Hematopoietic multipotent progenitor cell (in vitro differentiated cells): ENCODE measurements around the gene PLG. TPM values are rescaled to one million over a fixed set of nuclear protein-coding genes. Genes with fewer than 3 reads are reported as not detected.
"Not testable (repeated sequence)": the region's sequence is repeated elsewhere in the genome, so short reads cannot be mapped to it uniquely, and the experiment has no call there.

Source experiments
- DNase-seq, 3 donors: peaks; one replicate each; pipeline ENCODE4 v3.0.0-alpha.2; 2011 to 2015; ENCODE audit warnings: low read depth in 2 of 3, low spot score in 2 of 3
- total RNA-seq: library from RNA; depleted of rRNA; stranded (reverse); fragments of >200 nt; gene quantifications from one replicate; pipeline ENCODE4 v1.2.3, GENCODE V29; 2012

PLG gene
- total RNA-seq, 1 donor = under 0.01 TPM

DNA sequence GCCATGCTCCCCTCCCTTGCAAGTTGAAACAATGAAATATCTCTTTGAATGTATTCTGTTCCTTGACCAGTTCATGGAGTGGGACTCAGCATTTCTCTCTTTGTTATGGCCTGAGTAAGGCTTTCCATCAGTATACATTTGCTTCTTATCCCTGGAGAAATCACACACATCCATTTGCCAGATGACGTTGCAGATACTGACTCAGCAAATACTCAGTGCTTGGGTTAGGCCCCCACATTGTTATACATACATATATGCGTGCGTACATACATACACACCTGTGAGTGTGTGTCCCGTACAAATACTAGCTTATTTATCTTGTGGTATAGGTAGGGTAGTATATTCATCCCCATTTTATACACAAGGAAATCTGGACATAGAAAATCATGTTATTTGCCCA, 72.4 kb downstream of the PLG start:
- DNase-seq = no peak

DNA sequence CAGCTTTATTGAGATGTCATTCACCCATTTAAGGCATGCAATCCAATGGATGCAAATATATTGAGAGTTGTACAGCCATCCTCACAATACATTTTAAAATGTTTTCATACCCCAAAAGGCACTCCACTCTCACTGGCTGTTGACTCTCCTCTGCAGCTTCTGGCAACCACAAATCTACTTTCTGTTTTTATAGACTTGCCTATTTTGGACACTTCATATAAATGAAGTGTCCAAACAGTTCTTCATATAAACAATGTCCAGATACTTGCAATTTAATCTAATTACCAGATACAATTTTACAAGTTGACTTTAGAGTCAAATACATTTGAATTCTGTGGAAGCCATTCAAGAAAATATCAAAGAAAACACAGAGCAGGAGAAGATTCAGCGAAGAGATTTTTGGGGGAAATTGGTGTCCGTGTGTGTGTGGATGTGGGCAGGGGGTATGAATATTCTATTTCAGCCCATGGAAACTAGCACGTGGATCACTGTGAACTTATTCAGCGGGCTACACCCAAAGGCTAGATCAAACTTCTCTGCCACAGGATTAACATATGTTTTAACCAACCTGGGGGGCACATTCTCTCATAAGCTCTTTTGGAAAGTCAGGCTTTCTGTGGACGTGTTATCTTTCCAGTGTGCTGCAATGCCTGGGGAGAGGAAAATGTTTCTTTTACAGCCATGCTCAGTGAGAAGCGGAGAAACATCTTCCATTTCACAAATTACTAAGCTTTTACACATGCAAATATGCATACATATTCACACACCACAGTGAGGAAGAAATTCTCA, 73.9 kb downstream of the PLG start:
- no peak for DNase-seq

DNA sequence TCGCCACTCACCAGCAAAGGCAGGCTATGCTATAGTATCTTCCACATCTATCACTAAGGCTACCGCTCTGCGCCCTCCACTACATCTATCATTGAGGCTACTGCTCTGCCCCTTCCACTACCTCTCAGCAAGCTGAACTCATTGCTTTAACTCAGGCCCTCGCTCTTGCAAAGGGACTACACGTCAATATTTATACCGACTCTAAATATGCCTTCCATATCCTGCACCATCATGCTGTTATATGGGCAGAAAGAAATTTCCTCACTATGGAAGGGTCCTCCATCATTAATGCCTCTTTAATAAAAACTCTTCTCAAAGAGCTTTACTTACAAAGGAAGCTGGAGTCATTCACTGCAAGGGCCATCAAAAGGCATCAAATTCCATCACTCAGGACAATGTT, 77.1 kb downstream of the PLG start:
- DNase-seq = not testable (repeated sequence)

DNA sequence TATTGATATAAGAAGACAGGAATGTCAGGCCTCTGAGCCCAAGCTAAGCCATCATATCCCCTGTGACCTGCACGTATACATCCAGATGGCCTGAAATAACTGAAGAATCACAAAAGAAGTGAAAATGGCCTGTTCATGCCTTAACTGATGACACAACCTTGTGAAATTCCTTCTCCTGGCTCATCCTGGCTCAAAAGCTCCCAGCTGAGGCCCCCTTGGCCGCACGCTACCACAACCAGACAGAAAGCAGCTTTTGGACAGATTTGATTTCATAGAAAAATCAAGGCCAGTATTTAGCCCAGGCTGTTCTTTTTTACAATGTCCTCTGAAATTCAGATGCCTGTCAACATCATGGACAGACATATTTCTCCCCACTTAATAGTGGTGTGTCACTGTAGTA, 78.6 kb downstream of the PLG start:
- DNase-seq = not testable (repeated sequence)

DNA sequence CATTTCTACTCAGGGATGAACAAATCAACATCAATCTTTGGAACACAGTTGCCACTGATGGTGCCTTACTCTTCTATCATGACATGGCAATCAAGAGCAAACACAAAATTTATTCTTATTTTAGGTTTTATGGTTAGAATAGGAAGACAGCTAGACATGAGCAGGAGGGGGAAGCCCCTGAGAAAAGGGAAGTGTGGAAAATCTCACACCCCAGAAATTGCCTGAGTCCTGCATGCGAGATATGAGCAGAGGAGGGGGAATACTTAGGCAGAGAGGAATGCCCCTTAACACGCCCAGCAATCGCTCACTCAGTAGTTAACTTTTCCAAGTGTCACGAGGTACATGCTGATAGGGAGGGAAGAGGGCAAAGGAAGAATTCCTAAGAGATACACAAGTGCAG, 79.3 kb downstream of the PLG start:
- DNase-seq = no peak

DNA sequence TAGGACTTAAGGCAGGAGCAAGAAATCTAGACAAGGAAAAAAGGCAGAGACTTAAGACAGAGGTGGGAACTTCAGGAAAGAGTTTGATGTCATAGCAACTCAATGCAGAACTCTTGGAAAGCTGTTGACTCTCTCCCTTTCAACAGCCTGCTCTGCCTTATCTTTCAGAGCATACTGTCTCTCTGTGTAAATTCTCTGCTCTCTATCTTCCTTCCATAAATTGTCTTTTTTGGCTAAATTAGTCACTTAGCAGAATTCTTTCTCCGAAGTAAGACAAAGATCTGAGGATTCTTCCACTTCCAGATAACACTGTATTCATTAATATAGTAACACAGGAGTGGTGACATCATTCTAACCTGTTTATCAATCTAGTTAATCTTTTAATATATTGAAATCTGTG, 80.2 kb downstream of the PLG start:
- no peak for DNase-seq

DNA sequence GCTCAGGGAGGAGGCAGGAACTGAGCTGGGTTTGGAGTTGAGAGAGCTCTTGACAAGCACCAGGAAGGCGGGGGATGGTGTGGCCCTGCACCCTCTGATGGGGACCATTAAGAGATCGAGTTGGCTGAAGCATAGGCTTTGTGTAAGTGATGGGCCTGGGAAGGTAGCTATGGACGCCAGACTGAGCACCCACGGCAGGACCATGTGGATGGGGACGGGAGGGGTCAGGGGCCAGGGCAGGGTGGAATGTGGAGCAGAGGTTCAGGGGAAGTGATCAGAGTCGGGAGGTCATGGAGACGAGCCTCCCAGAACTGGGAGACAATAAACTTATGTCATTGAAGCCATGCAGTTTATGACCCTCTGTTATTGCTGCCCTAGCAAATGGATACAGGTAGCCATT, 81.7 kb downstream of the PLG start:
- DNase-seq = no peak

DNA sequence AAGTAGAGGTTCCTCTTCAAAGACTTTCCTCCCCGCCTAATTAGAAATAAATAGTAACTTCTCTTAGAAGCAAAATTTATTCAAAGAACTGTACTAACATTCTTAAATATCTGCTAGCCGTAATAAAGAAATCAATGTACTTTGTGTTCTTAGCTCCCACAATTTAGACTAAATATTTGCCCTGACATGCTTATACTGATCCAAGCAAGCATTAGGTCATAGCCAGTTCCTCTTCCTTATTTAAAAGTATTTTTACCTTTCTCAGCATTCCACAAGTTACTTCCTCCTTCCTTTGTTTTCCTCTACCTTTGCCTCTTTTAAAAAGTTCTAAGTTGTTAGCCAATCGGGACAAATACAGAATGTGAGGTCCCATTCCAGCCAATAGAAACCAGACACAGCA, 86.1 kb downstream of the PLG start:
- not testable (repeated sequence) for DNase-seq

DNA sequence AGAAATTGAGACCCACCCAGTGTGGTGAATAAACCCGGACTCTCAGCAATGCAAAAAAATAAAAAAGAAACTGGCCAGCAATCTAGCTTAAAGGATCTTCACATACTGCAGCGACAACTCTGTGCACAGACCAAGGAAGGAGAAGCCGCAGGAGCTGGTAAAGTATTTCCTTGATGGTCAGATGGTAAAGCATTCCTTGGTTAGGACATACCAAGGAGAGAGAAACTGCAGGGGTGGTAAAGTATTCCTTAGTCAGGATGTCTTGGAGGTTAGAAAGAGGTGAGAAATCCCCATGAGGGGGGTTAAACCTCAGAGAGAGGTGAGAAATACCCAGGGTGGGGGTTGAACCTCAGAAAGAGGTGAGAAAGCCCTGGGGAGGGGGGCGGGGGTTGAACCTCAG, 86.8 kb downstream of the PLG start:
- no peak for DNase-seq

DNA sequence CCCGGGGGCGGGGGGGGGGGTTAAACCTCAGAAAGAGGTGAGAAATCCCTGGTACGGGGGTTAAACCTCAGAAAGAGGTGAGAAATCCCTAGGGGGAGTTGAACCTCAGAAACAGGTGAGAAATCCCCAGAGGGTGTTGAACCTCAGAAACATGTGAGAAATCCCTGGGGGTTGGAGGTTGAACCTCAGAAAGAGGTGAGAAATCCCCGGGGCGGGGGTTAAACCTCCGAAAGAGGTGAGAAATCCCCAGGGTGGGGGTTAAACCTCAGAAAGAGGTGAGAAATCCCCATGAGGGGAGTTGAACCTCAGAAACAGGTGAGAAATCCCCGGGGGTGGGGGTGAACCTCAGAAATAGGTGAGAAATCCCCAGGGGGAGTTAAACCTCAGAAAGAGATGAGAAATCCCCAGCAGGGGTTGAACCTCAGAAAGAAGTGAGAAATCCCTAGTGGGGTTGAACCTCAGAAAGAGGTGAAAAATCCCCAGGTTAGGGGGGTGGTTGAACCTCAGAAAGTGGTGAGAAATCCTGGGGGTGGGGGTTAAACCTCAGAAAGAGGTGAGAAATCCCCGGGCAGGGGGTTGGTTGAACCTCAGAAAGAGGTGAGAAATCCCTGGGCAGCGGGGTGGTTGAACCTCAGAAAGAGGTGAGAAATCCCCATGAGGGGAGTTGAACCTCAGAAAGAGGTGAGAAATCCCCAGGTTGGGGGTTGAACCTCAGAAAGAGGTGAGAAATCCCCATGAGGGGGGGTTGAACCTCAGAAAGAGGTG, 87.4 kb downstream of the PLG start:
- no peak for DNase-seq

DNA sequence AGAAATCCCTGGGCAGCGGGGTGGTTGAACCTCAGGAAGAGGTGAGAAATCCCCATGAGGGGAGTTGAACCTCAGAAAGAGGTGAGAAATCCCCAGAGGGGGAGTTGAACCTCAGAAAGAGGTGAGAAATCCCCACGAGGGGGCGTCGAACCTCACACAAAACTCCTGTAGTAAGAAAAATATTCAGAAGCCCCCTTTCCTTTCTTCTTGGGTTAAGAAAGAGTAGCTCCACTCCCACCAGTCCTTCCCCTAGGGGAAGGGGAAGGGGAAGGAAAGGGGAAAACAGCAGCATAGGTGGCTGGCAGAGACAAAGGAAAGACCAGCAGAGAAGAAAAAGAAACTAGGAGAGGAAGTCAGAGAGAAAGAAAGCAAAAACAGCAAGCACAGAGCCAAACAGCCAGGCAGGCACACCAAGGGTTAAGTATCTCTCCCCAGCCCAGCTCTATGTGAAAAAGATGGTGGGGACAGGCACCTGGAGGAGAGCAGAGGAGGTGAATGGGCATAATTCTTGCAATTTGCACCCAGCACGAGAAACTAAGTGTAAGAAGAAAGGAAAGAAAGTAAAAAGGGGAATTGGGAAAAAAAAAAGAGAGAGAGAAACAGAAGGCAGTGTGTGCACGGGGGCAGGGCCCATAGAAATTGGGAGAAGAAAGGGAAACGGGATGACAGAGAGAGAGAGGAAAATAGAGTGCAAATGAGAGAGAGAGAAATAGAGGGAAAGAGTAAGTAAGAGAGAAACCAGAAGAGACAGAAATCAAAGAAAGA, 88.2 kb downstream of the PLG start:
- DNase-seq = no peak

DNA sequence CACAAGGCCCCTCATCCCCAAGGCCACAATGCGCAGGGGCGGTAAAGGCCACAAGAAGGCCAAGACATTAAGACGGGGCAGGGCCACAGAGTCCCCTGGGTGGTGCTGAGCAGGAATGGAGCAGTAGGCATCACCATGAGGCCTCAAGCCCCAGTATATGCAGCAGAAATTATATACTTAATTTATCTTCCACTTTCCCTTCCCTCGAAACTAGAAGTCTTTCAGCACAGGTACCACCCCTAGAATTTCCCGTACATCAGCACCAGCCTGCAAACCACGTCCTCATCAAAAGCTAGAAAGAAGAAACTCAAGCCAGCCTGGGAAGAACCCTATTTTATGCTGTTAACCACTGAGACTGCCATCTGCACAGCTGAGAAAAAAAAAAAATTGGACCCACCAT, 89.4 kb downstream of the PLG start:
- no peak for DNase-seq

DNA sequence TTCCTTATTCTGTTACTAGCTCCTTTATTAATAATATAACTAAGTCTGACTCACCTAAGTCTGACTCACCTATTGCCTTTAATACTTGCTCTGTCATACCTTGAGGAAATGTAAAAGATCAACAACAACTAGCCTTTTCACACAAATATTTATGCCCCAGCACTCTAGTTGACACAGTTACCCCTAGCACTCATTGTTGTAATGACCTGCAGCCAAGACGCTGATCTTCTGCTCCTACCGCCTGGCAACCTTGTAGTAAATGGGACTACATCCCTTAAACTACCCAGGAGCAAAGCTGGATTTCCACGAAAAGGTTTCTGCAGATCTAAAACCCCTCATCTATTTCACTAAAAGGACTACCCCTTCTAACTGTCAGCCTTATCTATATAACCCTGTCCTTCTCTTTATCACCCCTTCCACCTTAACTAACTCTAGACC, 90.0 kb downstream of the PLG start:
- no peak for DNase-seq

DNA sequence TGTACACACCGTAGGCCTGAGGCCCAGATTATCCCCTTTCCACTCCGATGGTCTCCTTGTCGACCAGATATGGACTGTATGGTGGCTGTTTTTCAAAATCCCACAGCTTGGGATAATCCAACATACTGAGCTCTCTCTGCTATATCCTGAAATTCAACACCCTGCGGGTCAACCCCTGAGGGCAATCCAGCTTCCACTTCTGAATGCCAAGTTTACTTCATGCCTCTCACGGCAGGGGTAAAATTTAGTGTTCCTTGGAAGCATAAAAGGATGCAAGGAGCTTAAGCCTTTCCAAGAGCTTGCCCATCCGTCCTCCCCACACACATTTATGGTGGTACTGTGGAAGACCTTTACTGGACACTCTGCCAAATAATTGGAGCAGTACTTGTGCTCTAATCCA, 90.7 kb downstream of the PLG start:
- no peak for DNase-seq

DNA sequence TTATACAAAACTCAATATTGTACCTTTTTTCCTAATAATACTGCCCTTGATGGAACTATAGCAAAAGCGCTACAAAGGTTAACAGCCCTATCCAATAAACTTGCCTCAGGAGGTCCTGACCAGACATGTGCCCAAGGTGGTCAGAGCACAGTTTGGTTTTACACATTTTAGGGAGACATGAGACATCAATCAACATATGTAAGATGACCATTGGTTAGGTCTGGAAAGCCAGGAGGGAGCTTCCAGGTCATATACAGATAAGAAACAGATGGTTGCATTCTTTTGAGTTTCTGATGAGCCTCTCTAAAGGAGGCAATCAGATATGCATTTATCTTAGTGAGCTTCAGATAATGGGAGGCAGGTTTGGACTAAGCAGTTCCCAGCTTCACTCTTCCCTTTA, 91.6 kb downstream of the PLG start:
- DNase-seq = no peak

DNA sequence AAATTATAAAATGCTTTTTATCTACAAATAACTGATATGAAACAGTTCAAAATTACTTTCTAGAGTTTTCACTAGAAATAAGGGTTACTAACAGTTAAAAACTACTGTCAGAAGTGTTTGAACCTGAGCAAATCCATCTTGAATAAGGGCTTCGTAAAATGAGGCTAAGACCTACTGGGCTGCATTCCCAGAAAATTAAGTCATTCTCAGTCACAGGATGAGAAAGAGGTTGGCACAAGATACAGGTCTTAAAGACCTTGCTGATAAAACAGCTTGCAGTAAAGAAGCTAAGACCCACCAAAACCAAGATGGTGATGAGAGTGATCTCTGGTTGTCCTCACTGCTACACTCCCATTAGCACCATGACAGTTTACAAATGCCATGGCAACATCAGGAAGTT, 93.7 kb downstream of the PLG start:
- DNase-seq = no peak

DNA sequence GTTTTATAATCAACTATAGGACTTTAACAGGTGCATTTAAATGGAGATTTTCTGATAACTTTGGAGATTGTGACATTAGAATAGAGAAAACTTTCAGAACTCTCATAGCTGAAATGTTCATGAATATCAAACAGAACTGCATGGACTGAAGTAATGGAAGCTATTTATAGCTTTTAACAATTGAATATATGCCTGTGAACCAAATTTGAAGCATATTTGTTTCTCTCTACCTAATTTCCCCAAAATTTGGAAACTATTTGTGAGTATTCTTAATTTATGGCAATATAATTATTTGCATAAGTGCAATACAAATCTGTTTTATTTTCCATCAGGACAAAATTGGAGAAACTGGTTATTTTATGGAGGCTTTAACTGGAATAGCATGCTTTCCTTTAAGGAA, 96.6 kb downstream of the PLG start:
- peak in 2 of 3 donors; percentile 1 to 2 for DNase-seq

DNA sequence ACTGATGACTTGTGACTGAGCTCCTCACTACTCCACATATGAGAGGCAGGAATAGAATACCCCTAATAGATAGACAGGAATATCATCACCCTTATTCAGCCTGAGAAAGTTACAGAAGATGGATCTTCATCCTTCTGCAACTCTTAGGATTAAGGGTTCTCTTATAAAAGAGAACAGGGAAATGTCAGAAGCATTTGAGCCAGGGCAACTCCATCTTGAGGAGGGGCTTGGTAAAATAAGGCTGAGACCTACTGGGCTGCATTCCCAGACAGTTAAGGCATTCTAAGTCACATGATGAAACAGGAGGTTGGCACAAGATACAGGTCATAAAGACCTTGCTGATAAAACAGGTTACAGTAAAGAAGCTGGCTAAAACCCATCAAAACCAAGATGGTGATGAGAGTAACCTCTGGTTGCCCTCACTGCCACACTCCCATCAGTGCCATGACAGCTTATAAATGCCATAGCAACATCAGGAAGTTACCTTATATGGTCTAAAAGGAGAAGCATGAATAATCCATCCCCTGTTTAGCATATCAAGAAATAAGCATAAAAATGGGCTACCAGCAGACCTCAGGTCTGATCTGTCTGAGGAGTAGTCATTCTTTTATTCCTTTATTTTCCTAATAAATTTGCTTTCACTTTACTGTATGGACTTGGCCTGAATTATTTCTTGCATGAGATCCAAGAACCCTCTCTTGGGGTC, 97.9 kb downstream of the PLG start:
- DNase-seq = no peak

DNA sequence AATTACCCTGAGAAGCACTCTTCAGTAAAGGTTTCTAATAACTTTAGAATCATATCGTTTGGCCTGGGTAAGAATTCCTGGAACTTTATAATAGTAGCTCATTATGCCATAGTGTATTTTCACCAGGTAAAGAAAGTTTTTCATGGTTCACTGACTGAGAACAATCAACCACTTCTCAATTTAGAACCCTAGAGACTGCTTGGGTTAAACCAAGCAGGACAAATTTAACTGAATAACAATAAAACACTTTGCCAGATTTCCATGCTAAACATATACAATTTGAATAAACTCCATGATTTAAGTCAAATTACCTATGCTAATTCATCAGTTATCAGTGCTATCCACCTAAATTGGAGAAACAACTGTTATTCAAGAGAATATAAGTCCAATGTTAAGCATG, 99.4 kb downstream of the PLG start:
- no peak for DNase-seq

DNA sequence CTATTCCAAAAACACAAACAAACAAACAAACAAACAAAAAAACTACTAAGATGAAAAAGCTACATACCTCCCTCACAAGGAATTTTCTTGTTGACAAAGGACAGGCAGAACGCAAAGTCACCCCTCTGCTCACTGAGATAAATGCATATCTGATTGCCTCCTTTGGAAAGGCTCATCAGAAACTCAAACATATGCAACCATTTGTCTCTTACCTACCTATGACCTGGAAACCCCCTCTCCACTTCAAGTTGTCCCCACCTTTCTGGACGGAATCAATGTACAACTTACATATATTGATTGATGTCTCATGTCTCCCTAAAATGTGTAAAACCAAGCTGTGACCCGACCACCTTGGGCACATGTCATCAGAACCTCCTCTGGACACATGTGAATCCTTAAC, 100.0 kb downstream of the PLG start:
- not testable (repeated sequence) for DNase-seq
